Stimulated activated CD4-positive, alpha-beta T cell treated with anti-CD3 and anti-CD28 coated beads, Interleukin-4, amount 100 ng/mL, for 48 hours (primary cell): Measurements from ENCODE around the gene PRR5L.

Source experiments
- DNase-seq, 2 donors: peaks; one replicate each; pipeline ENCODE4 v3.0.0-alpha.2; 2020; ENCODE audit warnings: low read depth in 2 of 2

Gene PRR5L

GRCh38 chr11:36358436-36358835 is 62.3 kb downstream of the PRR5L start:
- DNase-seq: no peak

- DNase-seq: no peak
Measured at GRCh38 chr11:36360318-36360717, 64.2 kb downstream of the PRR5L start.

- no peak for DNase-seq
Measured at GRCh38 chr11:36360826-36361415, 64.8 kb downstream of the PRR5L start.

GRCh38 chr11:36361472-36361871 is 65.4 kb downstream of the PRR5L start:
- DNase-seq: no peak

GRCh38 chr11:36361901-36362391 is 65.9 kb downstream of the PRR5L start:
- no peak for DNase-seq

- no peak for DNase-seq
Measured at GRCh38 chr11:36362902-36363301, 66.8 kb downstream of the PRR5L start.

GRCh38 chr11:36363361-36364268 is 67.5 kb downstream of the PRR5L start:
- DNase-seq: no peak

- no peak for DNase-seq
Measured at GRCh38 chr11:36364551-36365325, 68.7 kb downstream of the PRR5L start.

GRCh38 chr11:36365907-36366306 is 69.8 kb downstream of the PRR5L start:
- DNase-seq: no peak

- DNase-seq: no peak
Measured at GRCh38 chr11:36367806-36368680, 72.0 kb downstream of the PRR5L start.

- DNase-seq: no peak
Measured at GRCh38 chr11:36371181-36371580, 75.1 kb downstream of the PRR5L start.

- no peak for DNase-seq
Measured at GRCh38 chr11:36371590-36371989, 75.5 kb downstream of the PRR5L start.

GRCh38 chr11:36372101-36372771 is 76.1 kb downstream of the PRR5L start:
- no peak for DNase-seq

GRCh38 chr11:36373016-36374010 is 77.2 kb downstream of the PRR5L start:
- no peak for DNase-seq

GRCh38 chr11:36374726-36375125 is 78.6 kb downstream of the PRR5L start:
- no peak for DNase-seq

- DNase-seq: no peak
Measured at GRCh38 chr11:36375353-36376008, 79.4 kb downstream of the PRR5L start.

- DNase-seq: no peak
Measured at GRCh38 chr11:36376009-36376887, 80.2 kb downstream of the PRR5L start.
